CD4-positive, alpha-beta T cell treated with Interleukin-6 at 100 ng/mL for 8 hours (primary cell): ENCODE measurements around the gene FILIP1.

Experiments used
- DNase-seq: peaks from one replicate; pipeline ENCODE4 v3.0.0-alpha.2; 2020; ENCODE audit warnings: mixed read lengths, low spot score

Gene FILIP1

DNA sequence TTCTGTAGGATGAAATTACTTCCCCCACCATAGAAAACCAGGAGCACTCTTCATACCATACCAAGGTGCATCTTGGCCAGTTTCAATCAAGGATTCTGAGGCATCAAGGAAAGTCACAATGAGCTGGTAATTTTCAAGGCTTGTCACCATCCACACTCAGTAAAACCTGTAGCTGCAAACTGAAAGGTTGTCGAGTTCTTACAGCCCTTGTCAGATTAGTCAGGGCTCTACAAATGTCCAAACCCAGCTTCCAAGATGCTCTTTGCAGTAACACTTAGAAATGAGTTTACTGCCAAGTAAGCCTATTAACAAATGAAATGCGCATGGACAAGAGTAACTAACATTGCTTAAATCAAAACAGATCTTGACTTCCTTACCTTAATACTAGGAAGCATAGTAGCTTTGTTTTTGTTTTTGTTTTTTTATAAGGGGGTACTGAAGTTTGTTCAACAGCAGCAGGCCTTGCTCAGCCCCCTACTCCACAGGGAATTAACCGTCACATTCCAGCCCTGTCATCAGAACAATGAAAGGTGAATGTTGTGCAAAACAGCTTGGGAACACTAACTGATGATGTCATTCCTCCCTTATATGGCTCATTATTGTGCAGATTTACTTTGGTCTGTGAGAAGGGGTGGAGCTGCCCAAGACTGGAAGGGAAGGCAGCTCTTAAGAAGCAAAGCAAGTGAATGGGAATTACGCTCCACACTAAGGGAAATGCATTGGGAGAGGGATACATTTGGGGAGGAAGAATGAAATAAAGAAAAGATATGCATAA is 159.1 kb downstream of the FILIP1 start:
- no peak for DNase-seq

DNA sequence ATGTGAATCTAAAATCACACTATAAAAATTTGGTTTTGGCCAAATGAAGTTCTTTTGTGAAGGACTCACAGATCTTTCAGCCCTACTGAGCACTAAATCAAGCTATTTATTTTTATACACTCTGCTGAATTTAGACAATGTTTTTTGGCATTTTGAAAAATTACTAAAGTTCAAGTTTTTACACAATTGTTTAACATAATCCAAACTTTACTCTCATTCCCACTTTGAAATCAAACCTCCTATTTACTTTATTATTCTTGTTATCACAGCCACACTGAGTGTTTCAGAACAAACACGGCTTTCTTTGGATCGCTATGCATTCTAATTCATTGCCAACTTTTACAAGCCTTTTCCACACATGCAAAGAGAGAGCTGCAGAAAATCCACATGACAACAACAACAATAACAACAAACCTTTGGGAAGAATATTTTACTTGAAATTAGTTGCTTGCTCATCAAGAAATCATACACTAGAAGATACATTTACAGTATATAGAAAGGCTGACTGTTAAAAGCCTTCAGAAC is 159.9 kb downstream of the FILIP1 start:
- DNase-seq, result no peak

DNA sequence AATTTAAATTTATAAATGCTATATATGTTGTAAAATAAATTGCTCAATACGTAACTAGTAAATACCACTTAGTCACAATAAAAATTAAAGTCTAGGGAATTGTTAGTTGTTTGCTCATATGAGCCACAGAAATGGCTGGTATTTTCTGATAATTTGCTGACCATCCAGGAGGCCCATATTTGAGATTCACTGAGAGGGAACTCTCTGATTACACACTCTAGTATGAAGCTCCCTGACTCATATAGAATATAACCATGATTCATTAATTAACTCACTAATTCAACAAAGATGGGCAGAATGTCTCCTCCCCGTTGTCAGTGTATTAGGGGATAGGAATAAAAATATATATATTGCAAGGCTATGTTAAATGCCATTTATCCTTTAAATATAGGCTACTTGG is 162.4 kb downstream of the FILIP1 start:
- DNase-seq, result no peak

DNA sequence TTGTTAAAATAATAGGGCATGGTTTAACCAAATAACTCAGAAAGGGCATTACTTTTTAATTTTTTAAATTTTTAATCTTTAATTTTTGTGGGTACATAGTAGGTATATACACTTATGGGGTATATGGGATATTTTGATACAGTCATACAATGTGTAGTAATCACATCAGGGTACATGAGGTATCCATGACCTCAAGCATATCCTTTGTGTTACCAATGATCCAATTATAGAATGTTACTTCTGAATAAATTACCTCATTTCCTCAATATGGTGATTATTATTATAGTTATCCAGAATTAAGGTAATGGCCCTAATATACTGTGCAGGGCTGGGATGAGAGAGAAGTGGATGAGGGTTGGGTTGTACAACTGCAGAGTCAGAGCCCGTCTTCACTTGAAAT is 163.9 kb downstream of the FILIP1 start:
- no peak for DNase-seq

DNA sequence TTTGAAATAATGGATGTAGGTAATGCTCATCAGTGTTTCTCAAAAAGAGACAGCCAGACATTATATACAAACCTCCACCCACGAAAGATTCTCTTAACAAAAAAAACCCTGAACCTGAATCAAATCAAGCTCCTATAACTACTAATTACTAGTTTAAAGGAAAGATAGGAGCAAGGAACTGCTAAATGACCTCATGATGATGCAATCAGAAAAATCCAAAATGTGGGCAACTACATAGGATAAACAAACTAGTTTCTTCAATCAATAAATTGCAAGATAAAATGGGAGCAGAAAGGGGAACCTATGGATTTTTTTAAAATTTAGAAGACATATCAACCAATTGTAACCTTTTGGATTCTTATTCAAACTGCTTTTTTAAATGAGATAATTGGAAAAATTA is 165.8 kb downstream of the FILIP1 start:
- no peak for DNase-seq

DNA sequence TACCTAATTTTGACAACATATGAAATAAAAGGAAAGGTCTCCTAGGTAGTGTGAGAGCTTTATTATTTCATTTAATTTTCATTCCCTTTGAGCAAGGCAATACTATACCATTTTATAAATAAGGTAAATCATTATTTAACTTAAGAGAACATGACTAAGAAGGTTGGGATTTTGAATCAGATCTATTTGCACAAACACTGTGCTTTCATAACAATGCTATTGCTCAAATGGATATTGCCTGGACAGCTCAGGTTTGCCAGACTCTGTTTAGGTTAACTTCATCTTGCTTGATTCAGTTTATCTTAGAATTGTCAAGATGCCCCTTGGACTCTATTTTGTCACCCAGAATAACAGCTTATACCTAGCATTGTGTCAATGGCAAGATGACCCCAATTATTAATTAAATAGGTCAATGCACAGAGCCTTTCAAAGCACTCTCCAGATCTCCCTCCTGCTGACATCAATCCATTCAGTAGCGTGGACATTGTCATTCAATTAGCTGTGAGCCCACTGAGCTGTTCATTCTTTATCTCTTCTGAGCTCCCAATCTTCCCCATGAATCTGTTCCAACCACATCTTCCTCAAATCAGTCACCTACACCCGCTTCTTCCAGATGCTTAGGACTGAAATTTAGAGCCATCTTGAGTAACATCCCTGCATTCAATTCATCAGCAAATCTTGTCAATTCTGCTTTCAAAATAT is 166.9 kb downstream of the FILIP1 start:
- no peak for DNase-seq

DNA sequence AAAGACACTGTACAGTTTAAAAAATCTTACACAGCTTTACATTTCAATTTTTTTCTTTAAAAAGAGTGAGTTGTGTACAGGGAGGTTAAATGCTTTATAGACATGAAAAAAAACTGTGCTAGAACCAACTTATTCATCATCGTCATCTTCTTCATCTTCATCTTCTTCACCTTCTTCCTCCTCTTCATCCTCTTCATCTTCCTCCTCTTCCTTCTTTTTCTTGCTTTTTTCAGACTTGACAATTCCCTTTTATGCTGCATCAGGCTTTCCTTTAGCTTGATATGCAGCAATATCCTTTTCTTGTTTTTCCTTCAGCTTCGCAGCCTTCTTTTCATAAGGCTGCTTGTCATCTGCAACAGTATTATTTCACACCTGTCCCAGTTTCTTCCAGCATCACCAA is 174.7 kb downstream of the FILIP1 start:
- no peak for DNase-seq

DNA sequence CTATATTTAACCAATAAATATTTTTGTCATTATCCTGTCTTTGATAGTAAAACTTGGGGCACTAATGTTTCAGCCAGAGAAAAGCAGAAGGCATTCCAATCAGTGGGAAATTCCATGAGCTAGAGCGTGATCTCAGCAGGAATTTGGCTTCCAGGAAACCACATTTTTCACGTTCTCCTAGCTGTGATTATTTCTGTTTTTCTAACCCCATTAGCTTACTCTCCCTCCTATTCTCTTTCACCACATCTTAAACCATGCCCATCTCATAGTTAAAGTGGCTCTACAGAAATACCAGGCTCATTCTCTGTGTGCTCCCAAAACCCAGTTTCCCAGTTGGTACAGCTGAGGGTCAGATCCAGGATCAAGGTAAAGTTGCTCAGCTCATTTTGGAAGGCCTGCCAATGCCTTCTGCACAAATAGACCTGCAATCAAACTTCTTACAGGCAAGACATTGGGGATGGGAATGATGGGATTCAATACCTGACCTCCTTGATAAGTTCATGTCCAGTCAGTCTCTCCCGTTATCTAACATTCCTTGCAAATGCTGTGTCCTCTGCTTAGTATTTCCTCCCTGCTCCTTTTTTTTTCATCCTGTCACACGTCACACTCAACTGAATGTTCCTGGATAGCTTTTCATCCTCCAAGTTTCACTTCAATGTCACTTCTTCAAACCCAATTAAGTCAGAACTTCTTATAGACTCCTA is 175.9 kb downstream of the FILIP1 start:
- no peak for DNase-seq

DNA sequence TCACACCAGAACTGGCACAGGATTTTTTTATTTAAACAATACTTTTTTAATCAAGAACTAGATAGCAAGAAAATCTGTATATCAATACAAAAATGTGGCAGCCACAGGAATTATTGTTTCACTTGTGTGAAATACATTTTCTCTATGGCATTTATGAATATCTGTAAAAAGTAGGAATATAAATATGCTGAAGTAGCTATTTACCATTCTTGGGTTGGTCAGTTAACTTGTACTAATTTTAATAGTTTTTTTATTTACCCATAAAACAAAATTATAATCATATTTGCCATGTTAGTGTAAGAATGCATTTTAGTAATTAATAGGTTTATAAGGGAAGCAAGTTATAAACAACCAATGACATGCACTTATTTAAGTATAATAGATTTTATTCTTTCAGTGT is 177.6 kb downstream of the FILIP1 start:
- DNase-seq, result no peak

DNA sequence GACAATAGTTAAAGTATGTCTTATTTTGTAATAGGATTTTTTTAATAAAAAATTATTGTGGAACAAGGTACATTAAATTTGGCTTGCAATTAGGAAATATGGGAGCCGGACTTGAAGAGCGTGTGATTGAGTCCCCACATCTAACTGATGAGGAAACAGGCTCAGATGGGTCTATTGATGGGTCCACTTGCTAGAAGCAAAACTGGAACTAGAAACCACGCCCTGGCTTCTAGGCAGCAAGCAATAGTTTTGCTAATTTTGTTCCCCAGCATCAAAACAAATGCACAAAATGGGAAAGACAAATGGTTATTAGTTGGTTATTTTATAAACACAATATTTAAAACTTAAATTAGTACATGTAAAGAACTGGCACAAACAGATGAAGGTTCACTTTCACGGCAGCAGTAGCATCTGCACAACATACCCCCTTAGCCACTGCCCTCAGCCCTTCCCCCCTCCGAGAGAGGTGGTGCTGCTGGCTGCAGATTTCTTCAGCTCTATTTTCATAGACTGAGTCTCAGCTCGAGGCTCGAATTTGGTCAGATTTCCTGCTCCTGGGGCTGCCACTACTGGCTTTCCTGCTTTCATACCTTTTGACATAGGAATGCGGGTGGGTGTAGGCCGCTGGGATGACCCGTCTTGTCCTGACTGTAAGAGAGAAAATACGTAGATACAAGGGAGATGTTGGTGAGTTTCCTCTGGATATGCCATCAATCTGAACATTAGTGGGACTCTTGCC is 185.2 kb downstream of the FILIP1 start:
- DNase-seq, result no peak

DNA sequence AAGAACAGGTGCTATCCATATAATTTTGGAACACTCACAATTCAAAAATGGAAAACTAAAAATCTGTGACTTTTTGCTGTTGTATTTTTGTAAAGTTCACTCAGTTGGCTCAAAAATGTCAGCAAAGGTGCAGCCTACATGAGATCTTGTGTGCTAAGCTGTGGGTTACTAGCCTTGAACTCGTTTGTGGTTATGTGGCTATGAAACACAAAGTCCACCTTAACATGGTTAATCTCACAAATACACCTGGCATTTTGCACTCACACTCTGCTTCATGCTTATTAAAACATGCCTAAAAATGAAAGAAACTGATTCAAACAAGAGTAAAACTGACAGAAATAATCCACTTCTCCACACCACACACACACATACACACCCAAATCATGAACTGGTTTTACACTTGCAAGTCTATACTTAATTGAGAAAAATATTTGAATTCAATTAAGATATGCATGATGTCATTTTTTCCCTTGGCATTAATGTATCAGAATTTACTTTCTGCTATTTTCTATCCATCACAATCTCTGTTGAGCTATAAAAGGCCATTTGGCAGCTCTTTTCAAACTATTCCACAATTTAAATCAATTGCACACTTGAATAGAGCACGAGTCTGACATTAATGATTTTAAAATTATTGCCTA is 186.1 kb downstream of the FILIP1 start:
- DNase-seq, result no peak

DNA sequence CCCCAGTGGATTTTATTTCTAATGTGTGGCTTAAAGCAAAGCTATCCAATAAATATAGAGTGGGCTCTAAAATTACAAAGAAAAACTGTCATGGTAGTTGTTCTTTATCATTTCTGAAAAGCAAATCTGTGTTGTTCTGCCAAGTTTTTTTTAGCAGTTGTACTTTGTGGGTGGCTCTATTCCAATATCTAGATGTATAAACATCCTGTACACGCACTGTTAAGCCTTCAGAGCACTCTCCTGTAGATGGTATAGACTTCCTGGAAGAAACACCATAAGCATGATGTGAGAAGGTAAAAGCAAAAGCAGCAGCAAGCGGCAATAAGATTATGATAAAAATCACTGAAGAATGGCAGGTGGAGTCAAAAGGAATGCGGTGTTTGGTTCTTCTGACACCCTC is 187.5 kb downstream of the FILIP1 start:
- no peak for DNase-seq

DNA sequence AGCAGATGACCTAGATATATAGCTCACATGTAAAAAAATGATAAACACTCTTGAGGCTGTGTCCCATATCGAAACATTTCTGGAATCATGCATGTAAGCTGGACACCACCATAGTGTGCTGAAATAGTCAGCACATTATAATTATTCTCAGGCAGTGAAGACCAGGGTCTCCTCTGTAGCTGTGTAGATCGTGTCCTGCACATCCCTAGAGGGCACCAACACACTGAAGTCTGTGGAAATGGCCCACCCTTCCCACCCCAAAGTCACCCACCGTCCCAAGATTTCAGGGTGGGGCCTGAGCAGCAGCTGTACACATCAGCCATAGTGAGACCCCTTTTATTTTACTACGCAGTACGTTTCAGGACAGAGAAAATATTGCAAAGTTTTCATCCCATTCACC is 188.0 kb downstream of the FILIP1 start:
- DNase-seq, result no peak

DNA sequence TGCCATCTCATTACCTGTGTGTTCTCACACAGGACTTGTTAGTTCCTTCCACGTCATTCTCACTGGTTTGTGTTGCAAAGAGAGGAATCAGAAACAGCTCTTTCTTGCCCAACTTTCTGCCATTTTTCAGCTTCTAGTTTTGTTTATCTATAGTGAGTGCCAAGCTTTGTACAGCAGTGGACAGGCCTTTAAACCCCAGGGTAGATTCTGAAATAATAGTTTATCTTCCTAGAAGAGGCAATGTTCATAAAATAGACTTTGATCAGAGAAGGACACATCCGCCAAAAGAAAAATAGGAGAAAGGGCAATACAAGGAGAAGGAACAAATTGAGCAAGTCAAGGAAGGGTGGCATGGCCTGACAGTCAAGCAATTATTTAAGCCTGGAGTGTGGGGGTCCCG is 191.3 kb downstream of the FILIP1 start:
- no peak for DNase-seq

DNA sequence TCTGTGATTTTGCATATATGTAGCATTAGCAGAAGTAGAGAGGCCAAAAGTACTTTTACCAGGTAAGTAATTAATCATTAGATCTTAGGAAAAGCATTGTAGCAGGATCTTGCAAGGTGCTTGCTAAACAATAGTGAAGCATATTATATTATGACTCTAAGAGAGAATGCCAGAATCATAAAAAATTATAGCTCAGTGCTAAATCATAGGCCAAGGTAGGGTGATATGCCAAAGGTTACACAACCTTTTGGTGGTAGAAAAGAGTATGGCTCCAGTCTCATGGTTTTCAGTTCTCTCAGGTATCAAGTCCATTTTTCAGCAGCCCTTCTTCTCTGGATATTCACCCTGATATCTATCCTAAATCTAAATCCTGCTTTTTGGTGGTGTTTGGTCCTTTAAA is 192.1 kb downstream of the FILIP1 start:
- no peak for DNase-seq

DNA sequence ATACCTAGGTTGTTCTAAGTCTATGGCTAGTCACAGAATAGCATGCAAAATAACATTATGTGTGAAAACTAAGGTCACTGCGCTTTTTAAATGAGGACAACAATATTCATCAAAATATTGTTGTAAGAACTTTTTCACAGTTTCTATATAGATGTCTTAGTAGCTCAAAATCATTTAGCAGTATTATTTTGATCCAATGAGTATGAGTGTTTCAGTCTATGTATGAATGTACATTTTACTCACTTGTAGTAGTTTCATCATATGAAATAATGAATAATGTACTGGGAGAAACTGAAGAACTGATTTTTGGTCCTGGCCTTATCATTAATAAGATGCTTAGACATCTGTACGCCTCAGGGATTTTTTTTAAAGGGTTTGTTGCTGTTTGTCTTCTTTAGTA is 192.5 kb downstream of the FILIP1 start:
- DNase-seq, result no peak

DNA sequence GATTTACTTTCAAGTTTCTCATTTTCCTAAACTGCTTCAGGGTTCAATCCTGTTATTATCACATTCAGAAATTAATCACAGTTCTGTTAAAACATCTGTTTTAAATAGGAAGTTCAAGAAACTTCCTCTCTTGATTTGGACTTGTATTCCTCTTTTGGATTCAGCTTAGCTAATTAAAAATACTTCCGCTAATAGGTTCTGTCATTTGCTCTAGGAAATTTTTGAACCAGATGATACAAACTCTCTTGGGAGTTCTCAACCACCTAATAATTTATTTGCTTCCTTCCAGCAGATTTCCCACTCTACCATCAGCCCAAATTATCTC is 193.1 kb downstream of the FILIP1 start:
- DNase-seq, result no peak

DNA sequence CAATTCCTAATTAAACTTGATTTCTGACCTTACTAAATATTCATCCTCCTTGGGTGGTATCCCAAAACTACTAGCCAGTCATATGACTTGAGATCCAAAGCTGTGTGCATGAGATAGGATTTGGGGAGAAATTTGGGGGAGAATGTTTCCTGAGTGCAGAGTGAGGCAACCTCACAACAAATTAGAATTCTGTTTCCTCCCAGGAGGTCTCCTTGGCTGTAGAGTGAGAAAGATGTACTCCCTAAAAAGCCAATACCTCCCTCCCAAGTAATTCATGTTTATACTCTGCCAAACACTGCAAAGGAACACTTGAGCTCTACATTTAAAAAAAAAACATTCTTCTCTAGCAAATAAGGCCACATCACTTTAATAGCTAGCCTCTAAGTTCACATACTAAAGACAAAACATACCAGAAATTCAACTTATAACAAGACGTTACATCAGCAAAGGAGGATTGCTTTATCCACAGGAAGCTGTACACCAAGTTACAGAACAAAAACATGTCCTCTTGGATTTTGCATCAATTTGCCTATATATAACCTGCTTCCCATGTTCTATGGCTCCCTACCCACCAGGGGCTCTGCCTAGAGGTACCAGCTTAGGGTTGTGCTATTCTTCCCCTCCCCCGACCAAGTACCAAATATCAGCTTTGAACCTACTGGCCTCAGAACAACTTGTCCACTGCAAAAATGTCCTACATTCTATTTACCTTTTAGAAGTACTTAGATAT is 193.6 kb downstream of the FILIP1 start:
- no peak for DNase-seq

DNA sequence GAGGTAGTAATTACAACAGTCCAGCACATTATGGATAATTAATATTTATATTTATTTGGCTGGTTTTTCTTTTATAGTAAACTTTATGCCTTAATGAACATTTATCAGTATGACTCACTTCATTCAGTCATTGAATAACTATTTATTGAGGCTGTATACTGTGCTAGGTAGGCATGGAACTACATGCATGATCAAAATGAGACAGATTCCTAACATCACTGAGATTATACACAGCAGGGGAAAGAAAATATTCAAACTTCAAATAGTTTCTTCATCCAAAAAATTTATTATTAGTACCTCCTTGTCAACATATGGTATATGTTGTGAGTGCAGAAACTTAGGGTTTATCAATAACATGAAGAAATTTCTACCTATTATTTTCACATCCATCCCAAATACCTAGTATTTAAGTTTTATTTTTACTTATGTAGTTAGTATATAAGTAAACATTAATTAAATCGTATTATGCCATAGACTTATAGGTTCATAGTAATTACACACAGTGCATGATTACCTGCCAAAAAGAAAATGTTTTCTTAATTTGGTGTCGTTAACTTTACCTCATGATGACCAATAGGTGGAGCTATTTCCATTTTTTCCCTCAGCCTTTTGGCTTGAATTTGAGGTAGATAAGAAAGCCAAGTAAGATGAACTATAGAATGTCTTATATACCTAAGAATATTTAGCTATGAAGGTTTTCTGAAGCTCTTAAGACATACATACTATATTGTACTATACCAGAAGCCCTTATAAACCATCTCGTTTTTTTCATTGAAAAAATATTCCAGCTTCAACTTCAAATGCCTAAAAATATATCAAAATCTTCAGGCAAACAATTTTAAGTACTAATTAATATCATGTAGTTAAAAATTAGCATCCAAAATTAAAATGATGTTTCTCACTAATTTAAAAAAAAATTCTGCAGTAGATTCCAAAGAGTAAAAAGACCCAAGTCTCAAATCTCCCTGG is 196.5 kb downstream of the FILIP1 start:
- DNase-seq, result peak; percentile 59

DNA sequence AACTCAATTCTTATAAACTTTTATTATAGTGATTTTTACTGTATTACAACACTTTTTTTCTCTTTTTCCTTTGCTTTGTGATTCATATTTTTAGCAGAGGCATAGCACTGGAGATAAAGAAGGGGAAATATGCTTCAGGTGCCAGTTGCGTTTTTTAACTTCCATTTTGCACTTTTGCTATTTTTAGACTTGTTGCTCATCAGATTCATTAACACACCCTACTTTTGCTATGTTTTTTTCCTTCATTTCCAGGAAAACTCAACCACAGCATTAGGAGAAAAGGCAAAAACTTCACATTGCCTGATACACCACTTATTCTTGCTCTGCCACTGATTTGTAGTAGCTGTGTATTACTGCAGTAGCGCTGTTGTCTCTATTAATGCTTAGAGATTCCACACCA is 201.0 kb downstream of the FILIP1 start:
- DNase-seq, result no peak
